ENCODE data around the gene MUC3A.

- no peak for TF ChIP-seq POLR2A (IDR thresholded peaks at IDR 0.05)
- no peak for TF ChIP-seq CTCF (IDR thresholded peaks at IDR 0.05)
These were observed 1.5 kb upstream of the MUC3A start for GRCh38 chr7:100947792-100948191.

Data from upper lobe of left lung (tissue), 4 donors.